HG03175 (cell line): Measurements from ENCODE around the gene EML4.

Experiments
- ATAC-seq: cut with Tn5 transposase; IDR thresholded peaks from one replicate; pipeline ENCODE4 v1.9.1; 2021; ENCODE audit warnings: mild to moderate bottlenecking, moderate library complexity; ENCODE audit not compliant: unreplicated experiment

The EML4 gene

GRCh38 chr2:42194428-42194827 is 25.3 kb downstream of the EML4 start:
- ATAC-seq = no peak

DNA sequence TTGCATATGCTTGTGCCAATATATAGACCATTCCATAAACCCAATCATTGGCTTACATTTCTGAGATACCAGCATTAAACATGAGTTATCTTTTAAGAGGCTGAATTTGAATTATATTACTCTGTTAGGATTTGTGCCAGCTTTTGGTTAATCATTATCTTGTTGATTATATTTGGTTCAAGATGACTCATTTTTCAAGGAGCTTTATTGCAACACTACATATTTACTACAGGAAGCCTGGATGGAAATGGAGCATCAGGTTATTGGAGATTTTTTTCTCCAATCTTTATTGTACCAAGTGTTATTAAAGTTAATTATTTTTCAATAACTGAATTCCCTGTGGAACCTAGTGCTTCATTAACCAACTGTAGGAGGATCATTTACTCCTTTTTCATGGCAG is 26.4 kb downstream of the EML4 start:
- no peak for ATAC-seq

DNA sequence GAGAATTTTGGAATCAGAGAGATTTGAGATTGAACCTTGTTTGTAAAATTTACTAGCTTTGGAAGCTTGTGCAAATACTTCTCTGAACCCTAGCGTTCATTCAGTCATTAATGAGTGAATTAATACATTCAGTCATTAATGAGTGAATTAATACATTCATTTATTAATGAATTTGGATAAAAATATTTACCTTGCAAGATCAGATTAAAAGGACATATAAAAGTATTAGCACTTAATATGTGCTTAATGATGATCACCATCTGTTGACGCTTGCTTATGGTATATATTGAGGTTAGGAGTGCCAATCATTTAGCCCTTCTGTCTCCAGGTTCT is 26.9 kb downstream of the EML4 start:
- no peak for ATAC-seq

DNA sequence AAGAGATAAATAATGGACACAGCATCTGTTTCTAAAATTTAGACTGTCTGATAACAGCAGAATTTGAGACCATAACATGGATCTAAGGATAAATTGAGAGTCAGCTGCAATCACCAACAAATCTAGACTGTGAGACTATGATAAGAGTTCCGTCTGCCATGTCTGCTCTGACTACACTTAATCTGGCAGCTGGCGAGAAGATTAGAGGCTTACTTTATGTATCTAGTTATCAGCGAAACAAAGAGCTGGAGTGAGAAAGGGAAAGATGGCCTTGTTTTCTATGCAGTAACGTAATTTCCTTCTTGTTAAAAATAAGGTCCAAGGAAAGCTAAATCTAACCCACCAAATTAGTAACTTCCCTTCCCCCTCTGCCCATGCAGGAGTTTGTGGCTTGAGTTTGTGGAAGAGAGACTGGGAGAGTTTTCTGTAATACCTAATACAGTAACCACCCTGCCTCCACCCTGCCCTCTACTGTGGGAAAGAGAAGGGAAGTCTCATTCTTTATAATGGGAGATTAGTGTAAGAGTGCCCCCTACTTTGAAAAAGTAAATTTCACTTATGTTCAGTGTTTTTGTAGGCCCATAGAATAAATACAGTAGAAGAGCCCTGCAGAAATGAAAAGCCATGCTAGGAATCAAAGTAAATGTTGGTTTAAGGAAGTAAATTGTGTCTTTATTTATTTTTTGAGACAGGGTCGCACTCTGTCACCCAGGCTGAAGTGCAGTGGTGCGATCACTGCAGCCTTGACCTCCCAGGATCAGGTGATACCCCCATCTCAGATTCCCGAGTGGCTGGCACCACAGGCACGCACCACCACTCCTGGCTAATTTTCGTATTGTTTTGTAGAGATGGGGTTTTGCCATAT is 27.5 kb downstream of the EML4 start:
- ATAC-seq = no peak

DNA sequence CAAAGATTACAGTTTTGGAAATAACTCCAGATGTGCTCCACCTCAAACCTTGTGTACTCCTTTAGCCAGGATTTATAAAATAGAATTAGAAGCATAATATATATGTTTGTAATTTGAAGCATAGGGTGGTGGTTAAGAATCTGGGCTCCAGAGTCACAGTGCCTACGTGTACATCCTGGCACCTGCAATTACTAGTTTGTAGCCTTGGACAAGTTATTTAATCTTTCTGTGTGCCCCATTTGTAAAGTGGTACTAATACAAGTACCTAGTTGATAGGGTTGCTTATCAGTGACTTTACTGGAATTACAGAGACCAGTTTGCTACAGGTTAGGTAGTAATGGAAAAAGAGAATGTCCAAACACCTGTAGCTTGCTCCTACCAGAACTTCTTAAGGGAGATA is 28.6 kb downstream of the EML4 start:
- no peak for ATAC-seq

GRCh38 chr2:42198466-42198865 is 29.3 kb downstream of the EML4 start:
- ATAC-seq = no peak

DNA sequence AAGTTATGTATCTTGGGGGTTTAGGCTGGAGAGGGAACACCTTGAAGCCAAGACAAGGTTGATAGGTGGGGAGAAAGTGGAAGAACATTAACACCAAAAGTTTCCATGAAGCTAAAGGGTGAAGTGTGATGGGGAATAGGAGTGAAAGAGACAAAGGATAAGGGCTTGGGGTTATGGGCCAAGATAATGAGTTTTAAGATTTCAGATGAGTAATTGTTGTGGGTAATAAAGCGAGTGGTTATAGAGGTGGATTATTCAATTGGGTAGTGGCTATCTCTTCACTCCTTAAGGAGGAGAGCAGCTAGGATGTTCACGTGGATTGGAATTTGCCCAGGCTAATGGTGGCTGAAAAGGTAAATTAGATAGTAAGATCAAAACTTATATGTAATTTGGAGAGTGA is 29.8 kb downstream of the EML4 start:
- ATAC-seq = no peak

DNA sequence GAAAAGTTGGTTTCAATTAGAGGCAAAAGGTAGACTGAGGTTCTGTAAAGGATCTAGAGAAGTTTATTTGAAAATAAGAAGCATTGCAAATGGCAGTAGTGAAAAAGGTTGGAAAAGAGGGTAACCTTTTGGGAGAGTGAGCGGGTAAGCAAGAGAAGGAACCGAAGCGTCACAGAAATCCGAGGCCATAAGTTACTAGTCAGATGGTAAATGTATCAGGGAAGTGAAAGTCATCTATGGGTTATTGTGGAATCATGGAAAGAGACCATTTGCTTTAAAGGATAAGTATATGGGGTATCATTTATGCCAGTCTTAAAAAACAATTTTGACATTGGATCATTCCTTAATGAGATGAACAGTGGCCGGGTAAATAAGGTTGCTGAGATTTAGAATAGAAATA is 30.5 kb downstream of the EML4 start:
- ATAC-seq = no peak

DNA sequence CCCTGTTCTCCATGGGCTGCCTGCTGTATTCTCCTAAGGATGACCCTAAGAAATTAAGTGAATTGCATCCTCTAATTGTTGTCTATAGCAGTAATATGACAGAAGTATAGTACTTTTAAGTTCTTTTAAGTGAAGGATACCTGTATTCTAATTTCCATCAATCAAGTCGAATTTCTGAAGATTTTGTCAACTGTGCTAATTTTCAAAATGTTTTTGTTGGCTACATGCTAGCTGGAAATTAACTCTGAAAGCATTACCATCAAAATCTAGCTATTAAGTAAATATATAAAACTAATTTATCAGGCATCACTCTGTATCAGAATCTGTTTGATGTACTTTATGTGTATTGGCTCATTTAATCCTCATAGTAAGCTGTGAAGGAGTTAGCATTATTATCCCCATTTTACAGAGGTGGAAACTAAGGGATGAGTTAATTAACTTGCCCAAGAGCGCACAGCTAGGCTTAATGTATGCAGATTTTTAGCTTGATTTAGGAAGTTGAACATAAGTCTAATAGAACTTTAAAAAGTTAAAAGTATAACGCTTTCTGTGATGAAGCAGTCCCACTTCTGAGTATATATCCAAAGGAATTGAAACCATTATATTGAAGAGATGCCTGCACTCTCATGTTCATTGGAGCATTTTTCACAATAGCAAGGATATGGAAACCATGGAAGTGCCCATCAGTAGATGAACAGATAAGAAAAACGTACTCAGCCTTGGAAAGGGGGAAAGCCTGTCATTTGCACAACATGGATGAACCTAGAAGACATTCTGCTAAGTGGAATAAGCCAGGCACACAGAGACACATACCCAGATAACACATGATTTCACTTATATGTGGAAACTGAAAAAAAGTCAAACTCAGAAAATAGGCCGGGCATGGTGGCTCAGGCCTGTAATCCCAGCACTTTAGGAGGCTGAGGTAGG is 32.0 kb downstream of the EML4 start:
- ATAC-seq = no peak

GRCh38 chr2:42202634-42203008 is 33.5 kb downstream of the EML4 start:
- ATAC-seq = no peak

DNA sequence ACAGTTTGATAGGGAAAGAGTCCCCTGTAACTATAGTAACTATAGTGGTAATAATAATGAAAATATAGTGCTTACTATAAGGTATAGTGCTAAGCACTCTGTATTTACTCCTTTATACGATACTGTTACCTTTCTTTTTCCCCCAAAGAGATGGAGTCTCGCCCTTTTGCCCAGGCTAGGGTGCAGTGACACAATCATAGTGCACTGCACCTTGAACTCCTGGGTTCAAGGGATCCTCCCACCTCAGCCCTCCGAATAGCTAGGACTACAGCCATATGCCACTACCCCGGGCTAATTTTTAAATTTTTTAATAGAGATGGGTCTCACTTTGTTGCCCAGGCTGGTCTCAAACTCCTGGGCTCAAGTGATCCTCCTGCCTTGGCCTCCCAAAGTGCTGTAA is 34.6 kb downstream of the EML4 start:
- no peak for ATAC-seq

GRCh38 chr2:42205337-42205736 is 36.2 kb downstream of the EML4 start:
- no peak for ATAC-seq

DNA sequence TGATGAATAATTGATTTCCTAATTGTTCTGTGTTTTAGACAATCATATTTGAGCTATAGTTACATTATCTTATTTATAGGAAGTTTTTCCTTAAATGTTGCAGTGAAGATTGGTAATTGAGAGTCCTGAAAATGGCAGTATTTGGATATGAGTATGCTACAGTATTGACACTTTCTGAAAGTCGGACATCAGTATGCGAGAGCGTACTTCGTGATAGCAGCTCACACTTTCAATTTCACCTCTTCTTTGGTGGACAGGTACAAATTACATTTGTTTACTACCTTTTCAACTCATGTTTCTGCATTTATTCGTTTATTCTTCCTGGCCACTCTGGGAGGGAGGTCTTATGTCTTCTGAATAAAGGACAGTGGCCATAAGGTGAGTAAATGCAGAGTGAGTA is 38.7 kb downstream of the EML4 start:
- no peak for ATAC-seq

GRCh38 chr2:42210203-42210602 is 41.0 kb downstream of the EML4 start:
- ATAC-seq = no peak

DNA sequence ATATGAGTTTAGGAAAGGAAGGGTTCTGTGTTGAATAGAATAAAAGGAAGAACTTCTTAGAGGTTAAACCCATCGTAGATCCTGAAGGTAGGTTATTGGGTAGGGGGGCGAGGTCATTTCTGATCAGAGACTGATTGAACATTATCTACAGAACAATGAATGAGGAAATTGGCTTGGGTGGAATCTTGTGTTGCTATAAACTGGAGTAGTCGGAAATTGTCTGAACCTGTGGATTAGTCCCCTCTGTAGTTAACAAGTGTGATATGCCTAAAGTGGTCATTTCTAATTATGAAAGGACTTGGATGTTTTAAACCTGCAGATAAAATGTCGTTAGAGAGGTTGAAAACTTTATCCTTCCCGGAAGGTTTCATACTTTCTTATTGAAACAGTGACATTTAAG is 42.1 kb downstream of the EML4 start:
- ATAC-seq = no peak

- ATAC-seq = no peak
These were observed 45.5 kb downstream of the EML4 start for GRCh38 chr2:42214669-42215068.

DNA sequence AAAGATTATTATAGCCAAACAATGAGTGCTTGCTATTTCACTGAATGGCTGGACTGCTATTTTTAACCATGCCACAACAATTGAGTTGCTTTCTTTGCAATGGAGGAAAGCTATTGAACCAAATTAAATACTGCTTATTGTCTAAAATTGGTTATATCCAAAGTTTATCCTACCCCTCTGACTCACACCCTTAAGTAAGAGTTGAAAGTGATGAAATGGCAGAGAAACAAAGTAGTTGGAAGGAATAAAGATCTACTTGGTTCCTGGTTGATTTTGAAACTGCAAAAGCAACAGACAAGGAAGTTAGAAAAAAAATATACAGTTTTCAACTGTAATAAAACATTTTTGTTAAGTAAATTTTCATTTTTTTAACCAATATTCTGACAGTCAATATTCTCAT is 47.5 kb downstream of the EML4 start:
- ATAC-seq = no peak

GRCh38 chr2:42217307-42217706 is 48.2 kb downstream of the EML4 start:
- ATAC-seq = no peak

GRCh38 chr2:42217914-42218313 is 48.8 kb downstream of the EML4 start:
- ATAC-seq = no peak

GRCh38 chr2:42218712-42219111 is 49.6 kb downstream of the EML4 start:
- ATAC-seq = no peak

GRCh38 chr2:42219160-42219559 is 50.0 kb downstream of the EML4 start:
- no peak for ATAC-seq

DNA sequence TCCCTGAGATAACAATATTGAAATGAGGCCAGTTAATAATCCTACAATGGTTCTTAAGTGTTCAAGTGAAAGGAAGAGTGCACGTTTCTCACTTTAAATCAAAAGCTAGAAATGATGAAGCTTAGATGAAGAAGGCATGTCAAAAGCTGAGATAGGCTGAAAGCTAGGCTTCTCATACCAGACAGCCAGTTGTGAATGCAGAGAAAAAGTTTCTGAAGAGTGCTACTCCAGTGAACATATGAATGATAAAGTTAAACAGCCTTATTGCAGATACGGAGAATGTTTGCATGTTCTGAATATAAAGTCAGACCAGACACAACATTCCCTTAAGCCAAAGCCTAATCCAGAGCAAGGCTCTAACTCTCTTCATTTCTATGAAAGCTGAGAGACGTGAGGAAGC is 51.4 kb downstream of the EML4 start:
- no peak for ATAC-seq
